Cardiac muscle cell (in vitro differentiated cells and primary cell): ENCODE data around the gene WIPI1. TPM values are rescaled to one million over a fixed set of nuclear protein-coding genes. Genes with fewer than 3 reads are reported as not detected.

Source experiments
- DNase-seq, 2 donors: peaks; one replicate each; pipeline versions ENCODE4 v3.0.0 to v3.0.0-alpha.2; 2010 to 2017; ENCODE audit warnings: low read depth in 1 of 2, low spot score in 1 of 2
- H3K27ac ChIP-seq: fragments of 200-600 bp; sonication (generic); 2 replicates; pipeline ENCODE4 v1.5.1; 2016
- H3K27me3 ChIP-seq: fragments of 200-600 bp; sonication (generic); 2 replicates; pipeline ENCODE4 v1.6.0; 2016; ENCODE audit warnings: control low read depth
- H3K36me3 ChIP-seq: fragments of 200-600 bp; sonication (generic); 2 replicates; pipeline ENCODE4 v1.5.1; 2016; ENCODE audit warnings: control low read depth
- H3K4me1 ChIP-seq: fragments of 200-600 bp; sonication (generic); 2 replicates; pipeline ENCODE4 v1.8.1; 2017; ENCODE audit warnings: low read depth, mild to moderate bottlenecking, mixed run types
- H3K4me3 ChIP-seq: fragments of 200-600 bp; sonication (generic); 2 replicates; pipeline ENCODE4 v1.5.1; 2016; ENCODE audit warnings: mild to moderate bottlenecking
- H3K9me3 ChIP-seq: fragments of 200-600 bp; sonication (generic); 2 replicates; pipeline ENCODE4 v1.5.1; 2017; ENCODE audit warnings: low read depth, mild to moderate bottlenecking, control low read depth
- CTCF ChIP-seq: IDR thresholded peaks from 2 replicates; pipeline ENCODE4 v1.5.1; 2012; ENCODE audit warnings: low read depth, mild to moderate bottlenecking, low read length
- polyA plus RNA-seq: library from polyadenylated mRNA; unstranded; fragments of >200 nt; fragmentation: Nextera tagmentation; extraction: Ambion mirVana; gene quantifications from 2 replicates; pipeline ENCODE4 v1.2.1, GENCODE V29; 2016
- total RNA-seq: library from RNA; depleted of rRNA; stranded (reverse); fragments of >200 nt; gene quantifications from 2 replicates; pipeline ENCODE4 v1.2.3, GENCODE V29; 2016

WIPI1 gene
- total and polyA plus RNA-seq, 2 experiments from 2014 or later, result 39.8 to 72.5 TPM

GRCh38 chr17:68435361-68435760 is 21.9 kb downstream of the WIPI1 start:
- peaks cover 8% of the 10 kb centered on the region for H3K36me3 ChIP-seq
- no peaks in the 10 kb centered on the region for H3K27me3 ChIP-seq
- H3K4me1 ChIP-seq, result peaks cover 2% of the 10 kb centered on the region
- no peak overlapping the region for H3K27ac ChIP-seq
- H3K9me3 ChIP-seq, result no peaks in the 10 kb centered on the region
- no peak for TF ChIP-seq CTCF
- H3K4me3 ChIP-seq, result no peak overlapping the region
- no peak for DNase-seq

- Histone ChIP-seq H3K36me3 (peaks cover 8% of the 10 kb centered on the region), H3K9me3 (no peaks in the 10 kb centered on the region), H3K4me1 (peaks cover 2% of the 10 kb centered on the region), H3K27ac (no peak overlapping the region), H3K4me3 (no peak overlapping the region), H3K27me3 (no peaks in the 10 kb centered on the region)
- TF ChIP-seq CTCF, result no peak
- no peak for DNase-seq
Measured at GRCh38 chr17:68433911-68434508, 23.3 kb downstream of the WIPI1 start.

GRCh38 chr17:68433211-68433610 is 24.1 kb downstream of the WIPI1 start:
- peaks cover 1% of the 10 kb centered on the region for H3K4me1 ChIP-seq
- H3K4me3 ChIP-seq, result no peak overlapping the region
- DNase-seq, result no peak
- no peak for TF ChIP-seq CTCF
- no peaks in the 10 kb centered on the region for H3K9me3 ChIP-seq
- no peak overlapping the region for H3K27ac ChIP-seq
- H3K27me3 ChIP-seq, result no peaks in the 10 kb centered on the region
- peaks cover 8% of the 10 kb centered on the region for H3K36me3 ChIP-seq

- TF ChIP-seq CTCF, result no peak
Measured at GRCh38 chr17:68432086-68432864, 25.0 kb downstream of the WIPI1 start.

DNA sequence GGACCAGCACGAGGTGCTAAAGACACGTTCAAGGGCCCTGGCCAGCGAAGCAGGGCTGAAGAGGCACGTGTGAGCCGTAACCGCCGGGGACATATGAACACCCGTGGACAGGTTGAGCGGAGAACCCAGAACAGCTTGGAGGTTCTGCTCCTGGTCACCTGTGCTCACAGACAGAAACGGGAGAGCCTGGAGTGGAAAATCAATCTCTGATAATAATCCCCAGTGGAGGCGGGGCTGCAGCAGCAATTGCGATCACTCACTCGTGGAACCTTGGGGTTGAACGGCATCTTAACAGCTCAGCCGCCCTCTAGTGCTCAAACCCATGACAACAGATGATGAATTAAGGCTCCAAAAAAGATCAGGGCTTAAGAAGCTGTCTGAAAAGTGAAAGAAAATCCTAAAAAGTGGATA is 25.6 kb downstream of the WIPI1 start:
- no peaks in the 10 kb centered on the region for H3K4me1 ChIP-seq
- no peaks in the 10 kb centered on the region for H3K9me3 ChIP-seq
- peak; percentile 44 to 52 for DNase-seq
- H3K36me3 ChIP-seq, result peaks cover 8% of the 10 kb centered on the region
- no peaks in the 10 kb centered on the region for H3K27me3 ChIP-seq
- H3K4me3 ChIP-seq, result no peak overlapping the region
- TF ChIP-seq CTCF, result peak; percentile 27
- H3K27ac ChIP-seq, result no peak overlapping the region

More at GRCh38 chr17:68432086-68432864, 25.0 kb downstream of the WIPI1 start:
- Histone ChIP-seq H3K36me3 (peaks cover 8% of the 10 kb centered on the region), H3K9me3 (no peaks in the 10 kb centered on the region), H3K4me1 (no peaks in the 10 kb centered on the region), H3K27me3 (no peaks in the 10 kb centered on the region), H3K27ac (no peak overlapping the region), H3K4me3 (no peak overlapping the region)
- DNase-seq, result no peak
